H9 (cell line): Measurements from ENCODE around the gene MAJIN. TPM values are rescaled to one million over a fixed set of nuclear protein-coding genes. Genes with fewer than 3 reads are reported as not detected.

Source experiments
- DNase-seq: peaks from one replicate; pipeline ENCODE4 v3.0.0-alpha.2; 2017
- H2AFZ ChIP-seq: one replicate; pipeline ENCODE4 v1.6.1; 2013; ENCODE audit warnings: mild to moderate bottlenecking, low read length, control low read depth, moderate library complexity
- H2AK5ac ChIP-seq: 2 replicates; pipeline ENCODE4 v1.6.1; 2013; ENCODE audit warnings: low read length, control low read depth, mixed read lengths; ENCODE audit not compliant: insufficient read length
- H2BK120ac ChIP-seq: one replicate; pipeline ENCODE4 v1.6.1; 2013; ENCODE audit warnings: low read depth, mild to moderate bottlenecking, low read length, control low read depth, inconsistent platforms; ENCODE audit not compliant: poor library complexity, severe bottlenecking
- H2BK12ac ChIP-seq: 2 replicates; pipeline ENCODE4 v1.6.1; 2013; ENCODE audit warnings: low read length, control low read depth, mixed read lengths, low read depth; ENCODE audit not compliant: insufficient read length
- H2BK15ac ChIP-seq: 2 replicates; pipeline ENCODE4 v1.6.1; 2013; ENCODE audit warnings: low read depth, low read length, control low read depth
- H2BK20ac ChIP-seq: one replicate; pipeline ENCODE4 v1.6.1; 2013; ENCODE audit warnings: low read depth, mild to moderate bottlenecking, low read length, control low read depth, inconsistent platforms; ENCODE audit not compliant: poor library complexity, severe bottlenecking
- H2BK5ac ChIP-seq: 2 replicates; pipeline ENCODE4 v1.6.1; 2013; ENCODE audit warnings: low read length, control low read depth, mixed read lengths; ENCODE audit not compliant: insufficient read length
- H3K14ac ChIP-seq: 2 replicates; pipeline ENCODE4 v1.6.1; 2013; ENCODE audit warnings: low read length, control low read depth; ENCODE audit not compliant: insufficient read depth
- H3K18ac ChIP-seq: 2 replicates; pipeline ENCODE4 v1.6.1; 2013; ENCODE audit warnings: low read depth, mild to moderate bottlenecking, mixed read lengths, low read length, control low read depth; ENCODE audit not compliant: insufficient read length
- H3K23ac ChIP-seq: 2 replicates; pipeline ENCODE4 v1.6.1; 2013; ENCODE audit warnings: low read length, control low read depth, mixed read lengths, low read depth; ENCODE audit not compliant: insufficient read length
- H3K23me2 ChIP-seq: 2 replicates; pipeline ENCODE4 v1.6.1; 2013; ENCODE audit warnings: low read depth, mild to moderate bottlenecking, mixed read lengths, low read length, control low read depth; ENCODE audit not compliant: insufficient read length, poor library complexity, severe bottlenecking
- H3K27ac ChIP-seq: 2 replicates; pipeline ENCODE4 v1.5.1; 2013; ENCODE audit warnings: low read length, control low read depth, mixed read lengths, low read depth; ENCODE audit not compliant: insufficient read length
- H3K27me3 ChIP-seq: 2 replicates; pipeline ENCODE4 v1.6.1; 2013; ENCODE audit warnings: low read length, control low read depth, inconsistent platforms; ENCODE audit not compliant: insufficient read depth
- H3K4ac ChIP-seq: 2 replicates; pipeline ENCODE4 v1.6.1; 2013; ENCODE audit warnings: low read depth, mild to moderate bottlenecking, control low read depth, inconsistent platforms, low read length, moderate library complexity
- H3K4me1 ChIP-seq: 2 replicates; pipeline ENCODE4 v1.6.1; 2013; ENCODE audit warnings: low read length, control low read depth, inconsistent platforms; ENCODE audit not compliant: insufficient read depth
- H3K4me2 ChIP-seq: 2 replicates; pipeline ENCODE4 v1.6.1; 2013; ENCODE audit warnings: low read length, control low read depth, mixed read lengths; ENCODE audit not compliant: insufficient read length, insufficient read depth
- H3K56ac ChIP-seq: 2 replicates; pipeline ENCODE4 v1.6.1; 2013; ENCODE audit warnings: low read depth, mild to moderate bottlenecking, mixed read lengths, low read length, control low read depth; ENCODE audit not compliant: insufficient read length
- H3K79me1 ChIP-seq: 2 replicates; pipeline ENCODE4 v1.6.1; 2013; ENCODE audit warnings: low read depth, mild to moderate bottlenecking, moderate library complexity, low read length, control low read depth, inconsistent platforms; ENCODE audit not compliant: insufficient read depth, poor library complexity, severe bottlenecking
- H3K79me2 ChIP-seq: 2 replicates; pipeline ENCODE4 v1.6.1; 2013; ENCODE audit warnings: low read length, control low read depth, inconsistent platforms; ENCODE audit not compliant: insufficient read depth
- H3K9ac ChIP-seq: 2 replicates; pipeline ENCODE4 v1.6.1; 2013; ENCODE audit warnings: low read length, control low read depth, mixed read lengths; ENCODE audit not compliant: insufficient read length; ENCODE audit errors: extremely low read depth
- H3K9me3 ChIP-seq: one replicate; pipeline ENCODE4 v1.6.1; 2013; ENCODE audit warnings: low read depth, low read length, inconsistent platforms; ENCODE audit not compliant: control insufficient read depth
- H3T11ph ChIP-seq: one replicate; pipeline ENCODE4 v1.6.1; 2013; ENCODE audit warnings: mild to moderate bottlenecking, low read length, control low read depth, inconsistent platforms
- H4K20me1 ChIP-seq: one replicate; pipeline ENCODE4 v1.6.1; 2013; ENCODE audit not compliant: control insufficient read depth, insufficient read length, insufficient read depth
- H4K5ac ChIP-seq: 2 replicates; pipeline ENCODE4 v1.6.1; 2013; ENCODE audit warnings: low read depth, mild to moderate bottlenecking, mixed read lengths, low read length, control low read depth; ENCODE audit not compliant: insufficient read length
- H4K8ac ChIP-seq: replicated peaks from 2 replicates; pipeline ENCODE4 v1.6.1; 2013; ENCODE audit warnings: low read length, control low read depth, mixed read lengths, low read depth; ENCODE audit not compliant: insufficient read length
- H4K91ac ChIP-seq: 2 replicates; pipeline ENCODE4 v1.6.1; 2013; ENCODE audit warnings: low read depth, mild to moderate bottlenecking, moderate library complexity, mixed read lengths, low read length, control low read depth; ENCODE audit not compliant: insufficient read length
- H3K27ac Mint-ChIP-seq, 3 experiments: 2 replicates in 2 of 3; 3 replicates in 1 of 3; pipeline ENCODE4 v1.8.0; 2020 to 2021; ENCODE audit warnings: mixed read lengths in 3 of 3, mild to moderate bottlenecking in 1 of 3, moderate library complexity in 1 of 3
- H3K27me3 Mint-ChIP-seq: 2 replicates; pipeline ENCODE4 v1.8.0; 2021; ENCODE audit warnings: low read depth, mild to moderate bottlenecking, moderate library complexity, mixed read lengths
- H3K36me3 Mint-ChIP-seq, 3 experiments: 2 replicates in 2 of 3; 3 replicates in 1 of 3; pipeline ENCODE4 v1.8.0; 2020 to 2021; ENCODE audit warnings: low read depth in 3 of 3, mixed read lengths in 3 of 3; ENCODE audit not compliant: insufficient read depth in 1 of 3
- H3K4me1 Mint-ChIP-seq, 2 experiments: 2 replicates each; pipeline ENCODE4 v1.8.0; 2020; ENCODE audit warnings: mixed read lengths in 2 of 2
- H3K4me3 Mint-ChIP-seq, 2 experiments: 2 replicates in 1 of 2; 3 replicates in 1 of 2; pipeline ENCODE4 v1.8.0; 2020 to 2021; ENCODE audit warnings: mild to moderate bottlenecking in 2 of 2, mixed read lengths in 2 of 2, moderate library complexity in 1 of 2
- H3K9me3 Mint-ChIP-seq, 2 experiments: 2 replicates in 1 of 2; 3 replicates in 1 of 2; pipeline ENCODE4 v1.8.0; 2020; ENCODE audit warnings: mild to moderate bottlenecking in 2 of 2, mixed read lengths in 2 of 2, moderate library complexity in 1 of 2
- CTCF ChIP-seq: fragments of 200-600 bp; sonication (generic); conservative IDR thresholded peaks from 3 replicates; pipeline ENCODE4 v1.8.0; 2021; ENCODE audit warnings: antibody characterized with exemption, mild to moderate bottlenecking
- WGBS: extraction: QIAGEN DNeasy Blood & Tissue Kit; methylation state at CpG from one replicate; pipeline ENCODE4 v1.1.7; 2013; ENCODE audit warnings: missing lambda C conversion rate, low lambda C conversion rate, mixed read lengths; ENCODE audit not compliant: insufficient read length; ENCODE audit errors: extremely low coverage; 5-methylcytosine and 5-hydroxymethylcytosine counted together
- total RNA-seq: library from RNA; stranded (reverse); gene quantifications from 2 replicates; pipeline ENCODE4 v1.2.1, GENCODE V29; 2021

The MAJIN gene
- total RNA-seq, 1 experiment from 2014 or later: not detected

GRCh38 chr11:64954201-64954600, 17.7 kb downstream of the MAJIN start:
- no peaks in the 10 kb centered on the region for H3K4me1 Mint-ChIP-seq
- Histone ChIP-seq H4K91ac (no peak overlapping the region), H3K4me1 (no peaks in the 10 kb centered on the region), H3K23me2 (no peaks in the 10 kb centered on the region), H3K14ac (no peak overlapping the region), H3K4ac (no peak overlapping the region), H2BK20ac (no peak overlapping the region), H4K5ac (no peak overlapping the region), H3K4me2 (no peak overlapping the region), H3K56ac (no peak overlapping the region), H2AFZ (no peak overlapping the region), H2BK12ac (no peak overlapping the region), H3K79me2 (no peaks in the 10 kb centered on the region), H3K27me3 (no peaks in the 10 kb centered on the region), H2BK120ac (no peak overlapping the region), H3K9me3 (no peaks in the 10 kb centered on the region), H3T11ph (no peak overlapping the region), H3K18ac (no peak overlapping the region), H3K23ac (no peak overlapping the region), H2BK15ac (no peak overlapping the region), H3K79me1 (no peaks in the 10 kb centered on the region), H4K20me1 (no peaks in the 10 kb centered on the region), H4K8ac (no peak overlapping the region), H3K27ac (no peak overlapping the region), H2AK5ac (no peak overlapping the region), H3K9ac (no peak overlapping the region), H2BK5ac (no peak overlapping the region)
- no peaks in the 10 kb centered on the region for H3K9me3 Mint-ChIP-seq
- no peak overlapping the region for H3K4me3 Mint-ChIP-seq
- peaks cover 2% of the 10 kb centered on the region for H3K27me3 Mint-ChIP-seq
- TF ChIP-seq CTCF: no peak
- no peak for DNase-seq
- WGBS: no CpG with 5 or more reads among the region's 5 CpGs
- H3K36me3 Mint-ChIP-seq: no peaks in the 10 kb centered on the region
- no peak overlapping the region for H3K27ac Mint-ChIP-seq
